HUES48 (cell line): Measurements from ENCODE around the gene FAM98C.

Experiments
- H3K27ac ChIP-seq: one replicate; pipeline ENCODE4 v1.7.0; 2013; ENCODE audit warnings: low read depth, low read length, inconsistent platforms
- H3K27me3 ChIP-seq: 2 replicates; pipeline ENCODE4 v1.6.1; 2013; ENCODE audit warnings: mild to moderate bottlenecking, low read length; ENCODE audit not compliant: control insufficient read depth, insufficient read depth
- H3K36me3 ChIP-seq: 2 replicates; pipeline ENCODE4 v1.6.1; 2013; ENCODE audit warnings: low read length; ENCODE audit not compliant: control insufficient read depth, insufficient read depth
- H3K4me1 ChIP-seq: 2 replicates; pipeline ENCODE4 v1.6.1; 2013; ENCODE audit warnings: mild to moderate bottlenecking, low read length; ENCODE audit not compliant: control insufficient read depth, insufficient read depth
- H3K4me3 ChIP-seq: 2 replicates; pipeline ENCODE4 v1.5.1; 2013; ENCODE audit warnings: mild to moderate bottlenecking, low read depth, low read length
- H3K9ac ChIP-seq: 2 replicates; pipeline ENCODE4 v1.6.1; 2013; ENCODE audit warnings: mild to moderate bottlenecking, low read depth, low read length, moderate library complexity
- H3K9me3 ChIP-seq: 2 replicates; pipeline ENCODE4 v1.6.1; 2013; ENCODE audit warnings: low read length; ENCODE audit not compliant: control insufficient read depth, insufficient read depth

The FAM98C gene

DNA sequence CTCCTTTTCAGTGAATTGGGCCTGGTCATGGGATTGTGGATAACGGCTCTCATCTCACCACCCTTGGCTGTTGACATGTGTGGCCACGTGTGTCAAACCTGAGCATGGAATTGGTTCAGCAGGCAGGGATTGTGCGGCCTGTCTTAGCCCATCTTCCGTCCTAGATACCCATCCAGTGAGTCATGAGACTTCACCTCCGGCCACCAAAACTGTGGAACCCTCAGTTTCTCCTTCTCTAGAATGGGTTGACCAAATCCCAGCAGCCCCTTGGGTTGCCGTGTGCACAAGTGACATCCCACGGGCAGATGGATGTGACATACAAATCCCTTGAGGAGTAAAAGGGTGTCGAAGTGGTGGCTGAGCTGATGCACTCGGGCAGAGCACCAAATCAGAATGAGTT, 21.8 kb upstream of the FAM98C start:
- Histone ChIP-seq H3K4me1 (peaks cover 4% of the 10 kb centered on the region; the same call in 1 of the 2 replicates), H3K36me3 (peaks cover 57% of the 10 kb centered on the region), H3K9me3 (no peaks in the 10 kb centered on the region)

DNA sequence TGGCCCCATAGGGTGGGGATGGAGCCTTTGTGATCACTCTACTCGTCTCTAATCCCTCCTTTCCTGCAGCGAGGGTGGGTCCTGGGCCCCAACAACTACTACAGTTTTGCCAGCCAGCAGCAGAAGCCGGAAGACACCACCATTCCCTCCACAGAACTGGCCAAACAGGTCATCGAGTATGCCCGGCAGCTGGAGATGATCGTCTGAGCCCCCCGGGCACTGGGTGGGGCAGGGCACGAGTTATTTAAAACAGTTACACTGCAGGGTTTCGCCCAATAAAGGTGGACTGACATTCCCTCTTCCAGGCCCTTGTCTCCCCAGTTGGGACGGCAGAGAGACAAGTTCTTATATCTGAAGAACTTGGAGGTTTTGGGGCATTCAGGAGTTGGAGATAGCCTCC, 19.7 kb upstream of the FAM98C start:
- Histone ChIP-seq H3K9me3 (no peaks in the 10 kb centered on the region), H3K27ac (no peak overlapping the region), H3K4me3 (no peak overlapping the region), H3K27me3 (peaks cover 7% of the 10 kb centered on the region), H3K36me3 (peaks cover 45% of the 10 kb centered on the region), H3K4me1 (peaks cover 8% of the 10 kb centered on the region; the same call in 1 of the 2 replicates), H3K9ac (no peak overlapping the region)

More for the DNA sequence above, 21.8 kb upstream of the FAM98C start:
- H3K4me3 ChIP-seq, result no peak overlapping the region
- H3K27ac ChIP-seq, result no peak overlapping the region
- H3K27me3 ChIP-seq, result peaks cover 1% of the 10 kb centered on the region
- H3K9ac ChIP-seq, result no peak overlapping the region

DNA sequence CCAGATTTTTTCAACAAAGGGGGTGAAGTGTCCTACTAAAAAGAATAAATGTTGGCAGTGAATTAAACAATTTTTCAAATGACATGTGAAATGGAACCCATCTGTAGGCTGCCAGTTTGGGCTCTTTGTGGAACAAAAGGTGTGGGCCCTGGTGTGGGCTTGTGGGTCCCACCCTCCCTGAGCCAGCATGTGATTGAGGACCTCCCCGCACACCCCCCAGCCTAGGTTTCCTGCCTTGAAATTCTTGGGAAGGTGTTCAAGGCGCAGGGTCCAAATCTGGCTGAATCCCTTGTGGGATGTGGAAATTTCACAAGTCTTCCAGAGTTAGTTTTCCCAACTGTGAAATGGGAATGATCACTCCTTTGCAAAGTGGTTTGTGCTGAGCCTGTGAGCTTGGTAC, 19.1 kb upstream of the FAM98C start:
- no peak overlapping the region for H3K4me3 ChIP-seq
- peaks cover 45% of the 10 kb centered on the region for H3K36me3 ChIP-seq

DNA sequence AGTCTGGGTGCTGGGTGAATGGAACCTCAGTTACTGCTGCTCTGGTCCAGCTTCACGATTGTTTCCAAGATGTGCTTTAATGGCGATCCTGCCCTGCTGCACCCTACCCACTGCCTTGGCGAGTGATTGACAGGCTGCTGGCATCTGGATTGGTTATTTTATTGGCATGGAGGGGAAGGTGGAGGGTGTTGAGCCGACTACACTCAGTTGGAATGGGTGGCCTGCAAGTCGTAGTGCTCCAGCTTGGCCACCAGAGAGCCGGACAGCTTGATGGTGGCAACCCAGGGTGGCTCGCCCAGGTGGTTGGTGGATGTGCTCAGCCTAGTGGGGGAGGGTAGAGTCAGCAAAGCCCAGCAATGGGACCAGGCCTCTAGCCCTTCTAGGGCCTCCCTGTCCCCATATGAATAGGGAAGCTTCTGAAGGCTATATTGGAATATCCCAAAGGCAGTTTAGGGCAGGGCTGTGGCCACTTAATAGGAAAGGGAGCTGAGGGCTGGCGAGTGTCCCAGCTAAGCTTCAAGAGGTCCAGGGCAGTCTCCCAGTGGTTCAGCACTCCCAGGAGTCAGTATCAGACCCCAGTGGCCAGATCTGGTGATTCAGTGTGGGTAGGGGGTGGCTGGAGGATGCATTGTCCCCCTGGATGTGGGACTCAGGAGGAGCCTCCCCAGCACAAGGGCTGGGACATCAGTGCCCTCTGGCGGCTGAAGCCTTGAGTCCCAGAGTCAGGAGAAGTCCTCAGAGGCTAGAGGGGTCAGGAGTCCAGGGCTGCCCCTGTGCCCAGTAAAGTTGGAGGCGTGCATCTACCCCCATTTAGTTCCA, 18.5 kb upstream of the FAM98C start:
- H3K36me3 ChIP-seq, result peaks cover 38% of the 10 kb centered on the region
- H3K4me1 ChIP-seq, result peaks cover 8% of the 10 kb centered on the region; the same call in 1 of the 2 replicates
- H3K4me3 ChIP-seq, result no peak overlapping the region
- no peaks in the 10 kb centered on the region for H3K9me3 ChIP-seq
- H3K27ac ChIP-seq, result no peak overlapping the region
- no peak overlapping the region for H3K9ac ChIP-seq
- H3K27me3 ChIP-seq, result peaks cover 7% of the 10 kb centered on the region

More for the DNA sequence above, 19.1 kb upstream of the FAM98C start:
- Histone ChIP-seq H3K27ac (no peak overlapping the region), H3K9ac (no peak overlapping the region), H3K4me1 (peaks cover 8% of the 10 kb centered on the region; the same call in 1 of the 2 replicates), H3K27me3 (peaks cover 7% of the 10 kb centered on the region), H3K9me3 (no peaks in the 10 kb centered on the region)

DNA sequence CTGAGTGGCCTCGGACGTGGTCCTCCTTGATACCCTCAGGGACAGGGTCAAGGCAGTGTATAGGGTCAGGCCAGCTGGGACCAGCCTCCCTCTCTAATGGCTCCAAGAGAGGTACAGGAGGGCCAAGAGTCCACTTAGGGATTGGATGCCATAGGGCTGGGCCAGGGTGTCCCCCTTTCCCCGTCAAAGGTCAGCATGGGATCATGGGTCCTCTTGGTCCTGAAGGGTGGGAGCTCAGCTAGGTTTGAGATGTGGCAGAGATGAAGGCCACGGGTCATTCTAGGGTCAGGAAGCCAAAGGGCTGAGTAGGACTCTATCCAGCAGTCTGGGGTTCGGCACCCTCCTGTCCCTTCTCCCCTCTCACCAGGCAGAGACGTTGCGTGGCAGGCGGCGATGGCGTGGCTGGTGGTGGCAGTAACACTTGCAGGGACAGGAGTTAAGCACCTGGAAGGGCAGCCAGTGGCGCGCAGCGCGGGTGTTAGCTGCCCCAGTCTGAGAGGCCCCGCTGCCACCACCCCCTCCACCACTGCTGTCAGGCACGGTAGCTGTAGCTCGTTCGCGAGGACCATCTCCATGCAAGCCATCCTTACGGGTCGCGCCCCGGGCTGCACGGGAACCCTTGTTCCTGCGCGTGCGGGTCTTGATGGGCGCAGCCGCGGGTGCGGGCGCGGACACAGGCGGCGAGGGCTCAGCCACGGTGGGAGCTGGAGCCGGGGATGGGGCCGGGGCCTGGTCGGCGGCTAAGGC, 17.7 kb upstream of the FAM98C start:
- Histone ChIP-seq H3K4me3 (no peak overlapping the region), H3K9ac (no peak overlapping the region), H3K27me3 (peaks cover 7% of the 10 kb centered on the region), H3K27ac (no peak overlapping the region), H3K9me3 (no peaks in the 10 kb centered on the region), H3K36me3 (peaks cover 34% of the 10 kb centered on the region), H3K4me1 (peaks cover 8% of the 10 kb centered on the region; the same call in 1 of the 2 replicates)

DNA sequence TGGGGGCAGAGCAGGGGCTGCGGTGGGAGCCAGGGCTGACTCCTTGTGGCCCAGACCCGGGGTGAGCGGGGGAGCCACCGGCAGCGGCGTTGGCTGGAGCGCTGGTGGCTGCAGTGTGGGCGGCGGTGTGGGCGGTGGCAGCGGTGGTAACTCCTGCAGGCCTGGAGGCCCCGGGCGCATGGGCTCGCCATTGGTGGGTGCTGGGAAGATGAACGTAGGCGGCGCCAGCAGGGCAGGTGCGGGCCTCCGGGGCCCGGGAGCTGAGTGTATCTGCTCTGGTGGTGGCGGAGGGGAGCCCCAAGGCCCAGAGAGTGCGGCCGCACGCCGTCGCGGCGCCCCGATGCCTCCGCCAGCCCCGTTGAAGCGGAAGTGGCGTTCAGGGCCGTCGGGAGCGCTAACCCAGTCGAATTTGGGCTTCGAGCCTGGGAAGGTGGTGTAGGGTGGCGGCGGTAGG, 17.1 kb upstream of the FAM98C start:
- Histone ChIP-seq H3K27ac (no peak overlapping the region), H3K36me3 (peaks cover 31% of the 10 kb centered on the region), H3K4me3 (peak overlapping the region; percentile 93; the same call in 1 of the 2 replicates), H3K9me3 (no peaks in the 10 kb centered on the region), H3K4me1 (peaks cover 10% of the 10 kb centered on the region), H3K9ac (no peak overlapping the region), H3K27me3 (peaks cover 7% of the 10 kb centered on the region)

DNA sequence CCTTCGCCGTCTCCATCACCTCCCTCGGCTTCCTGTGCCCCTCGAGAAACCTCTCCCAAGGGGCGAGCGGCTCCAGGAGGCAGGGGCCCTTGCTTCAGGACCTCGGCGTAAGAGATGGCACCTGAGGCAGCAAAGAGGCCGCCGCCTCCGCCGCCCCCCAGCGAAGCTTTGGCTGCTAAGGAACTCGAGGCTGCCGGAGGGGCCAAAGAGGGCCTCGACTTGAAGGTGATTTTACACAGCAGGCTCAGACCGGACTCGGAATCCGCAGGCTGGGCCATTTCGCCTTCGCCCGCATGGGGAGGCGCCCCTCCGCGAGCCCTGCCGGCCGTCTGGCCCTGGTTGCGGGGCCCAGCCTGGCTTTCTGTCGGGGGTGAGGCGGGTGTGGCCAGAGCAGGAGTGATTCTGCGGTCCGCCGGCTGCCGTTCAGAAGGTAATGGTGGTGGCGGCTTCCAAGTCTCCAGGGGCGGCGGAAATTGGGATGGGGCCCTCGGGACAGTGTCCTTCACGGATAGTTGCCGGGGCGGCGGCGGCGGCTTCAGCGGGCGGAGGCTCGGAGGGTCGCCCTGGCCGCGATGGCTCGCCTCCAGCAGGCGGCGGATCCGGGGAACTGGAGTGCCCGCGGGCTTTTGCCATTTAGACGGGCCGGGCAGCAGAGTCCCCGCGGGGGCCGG, 16.5 kb upstream of the FAM98C start:
- peaks cover 11% of the 10 kb centered on the region for H3K4me1 ChIP-seq
- no peak overlapping the region for H3K27ac ChIP-seq
- H3K36me3 ChIP-seq, result peaks cover 25% of the 10 kb centered on the region
- peaks cover 7% of the 10 kb centered on the region for H3K27me3 ChIP-seq
- no peak overlapping the region for H3K9ac ChIP-seq
- H3K9me3 ChIP-seq, result no peaks in the 10 kb centered on the region
- peak overlapping the region; percentile 93; the same call in 1 of the 2 replicates for H3K4me3 ChIP-seq

DNA sequence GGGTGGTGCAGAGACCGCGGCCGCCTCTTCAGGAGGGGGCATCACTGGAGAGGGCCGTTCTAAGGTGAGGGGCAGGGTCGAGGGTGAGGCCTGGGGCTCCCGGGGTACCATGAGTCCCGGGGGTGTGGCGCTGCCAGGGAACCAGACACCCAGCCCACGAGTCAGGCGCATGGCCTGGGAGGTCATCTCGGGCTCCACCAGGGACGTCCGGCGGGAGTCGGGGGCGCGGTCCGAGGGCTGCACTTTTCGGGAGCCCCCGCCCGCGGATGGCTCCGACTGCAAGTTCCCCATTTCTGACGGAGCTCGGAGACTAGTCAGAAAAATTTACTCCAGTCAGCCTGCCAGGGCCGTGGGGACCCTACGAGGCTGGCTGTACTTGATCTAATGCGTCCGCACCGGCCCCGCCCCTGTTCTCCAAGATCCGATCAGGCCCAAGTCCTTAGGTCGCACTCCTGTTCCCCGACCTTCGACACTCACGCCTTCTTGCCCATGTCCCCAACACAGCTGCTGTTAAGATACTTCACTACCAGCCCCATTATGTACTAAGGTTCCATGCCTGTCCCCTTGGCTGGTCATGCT, 15.8 kb upstream of the FAM98C start:
- H3K27me3 ChIP-seq, result peaks cover 7% of the 10 kb centered on the region
- no peaks in the 10 kb centered on the region for H3K9me3 ChIP-seq
- H3K4me3 ChIP-seq, result peak overlapping the region; percentile 93
- peak overlapping the region; percentile 91 for H3K27ac ChIP-seq
- H3K36me3 ChIP-seq, result peaks cover 19% of the 10 kb centered on the region
- peaks cover 15% of the 10 kb centered on the region for H3K4me1 ChIP-seq
- H3K9ac ChIP-seq, result no peak overlapping the region

DNA sequence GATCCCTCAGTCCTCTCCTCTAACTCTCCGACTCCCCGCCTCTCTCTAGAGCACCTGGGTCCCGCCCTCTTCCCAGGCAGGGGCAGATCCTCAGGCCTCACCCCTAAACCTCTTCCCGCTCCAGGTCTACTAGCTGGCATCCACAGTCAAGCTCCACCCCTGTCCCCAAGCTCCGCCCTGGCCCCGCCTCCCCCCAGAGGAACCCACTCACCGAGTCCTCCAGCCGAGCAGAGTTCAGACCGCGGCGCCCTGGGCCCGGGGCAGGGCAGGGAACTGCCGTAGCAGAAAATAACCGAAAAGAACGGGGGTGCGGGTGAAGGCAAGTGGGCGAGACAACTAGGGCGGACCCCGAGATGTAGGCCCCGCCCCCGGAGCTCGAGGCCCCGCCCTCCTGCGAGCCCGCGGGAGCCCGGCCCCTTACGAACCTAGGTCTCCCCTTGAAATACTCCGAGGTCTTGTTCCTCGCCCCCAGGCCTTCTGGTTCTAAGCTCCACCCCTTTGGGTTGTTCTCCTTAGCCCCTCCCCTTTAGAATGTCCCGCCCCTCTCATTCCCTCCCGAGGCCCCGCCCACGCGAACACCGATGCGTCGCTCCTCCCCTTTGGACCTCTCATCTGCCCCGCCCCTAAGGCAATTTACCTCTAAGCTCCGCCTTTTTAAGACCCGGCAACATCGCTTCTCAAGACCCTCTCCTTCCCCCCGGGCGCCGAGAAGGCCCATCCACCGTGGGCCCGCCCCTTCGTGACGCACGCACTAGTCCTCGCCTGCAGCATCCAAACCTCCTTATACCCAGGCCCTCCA, 15.1 kb upstream of the FAM98C start, which contains the start of gene GGN:
Gene GGN (minus strand): TSS at position 485 of the 799 bp plus-strand sequence. CDS start 773 bp downstream, outside the sequence.
- Histone ChIP-seq H3K9me3 (no peaks in the 10 kb centered on the region), H3K27ac (peak within 1 kb of the TSS; percentile 91), H3K9ac (peak within 1 kb of the TSS; percentile 77), H3K4me1 (peaks cover 15% of the 10 kb centered on the region), H3K27me3 (peaks cover 7% of the 10 kb centered on the region), H3K4me3 (peak within 1 kb of the TSS; percentile 93), H3K36me3 (peaks cover 21% of the 10 kb centered on the region)
